ENCODE data around the gene SFXN5.

DNA sequence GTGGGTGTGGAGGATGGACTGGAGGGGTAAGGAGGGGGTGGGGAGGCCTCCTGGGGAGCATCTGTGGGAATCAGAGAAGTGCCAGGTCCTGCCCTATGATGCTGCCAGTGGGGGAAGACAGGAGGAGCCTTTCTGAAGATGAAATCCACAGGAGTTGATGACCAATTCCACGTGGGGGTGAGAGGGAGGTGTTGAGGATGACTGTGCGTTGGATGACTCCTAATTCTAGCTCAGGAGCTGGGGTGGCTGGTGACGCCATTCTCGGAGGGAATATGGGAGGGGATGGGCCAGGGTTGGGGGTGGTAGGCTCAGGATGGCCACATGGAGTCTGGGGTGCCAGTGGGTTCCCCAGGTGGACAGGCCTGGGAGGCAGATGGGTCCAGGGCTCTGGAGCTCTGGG lies 121.9 kb downstream of the SFXN5 start:
- TF ChIP-seq POLR2A (IDR thresholded peaks at IDR 0.05): no peak
- TF ChIP-seq, protein P1, sequence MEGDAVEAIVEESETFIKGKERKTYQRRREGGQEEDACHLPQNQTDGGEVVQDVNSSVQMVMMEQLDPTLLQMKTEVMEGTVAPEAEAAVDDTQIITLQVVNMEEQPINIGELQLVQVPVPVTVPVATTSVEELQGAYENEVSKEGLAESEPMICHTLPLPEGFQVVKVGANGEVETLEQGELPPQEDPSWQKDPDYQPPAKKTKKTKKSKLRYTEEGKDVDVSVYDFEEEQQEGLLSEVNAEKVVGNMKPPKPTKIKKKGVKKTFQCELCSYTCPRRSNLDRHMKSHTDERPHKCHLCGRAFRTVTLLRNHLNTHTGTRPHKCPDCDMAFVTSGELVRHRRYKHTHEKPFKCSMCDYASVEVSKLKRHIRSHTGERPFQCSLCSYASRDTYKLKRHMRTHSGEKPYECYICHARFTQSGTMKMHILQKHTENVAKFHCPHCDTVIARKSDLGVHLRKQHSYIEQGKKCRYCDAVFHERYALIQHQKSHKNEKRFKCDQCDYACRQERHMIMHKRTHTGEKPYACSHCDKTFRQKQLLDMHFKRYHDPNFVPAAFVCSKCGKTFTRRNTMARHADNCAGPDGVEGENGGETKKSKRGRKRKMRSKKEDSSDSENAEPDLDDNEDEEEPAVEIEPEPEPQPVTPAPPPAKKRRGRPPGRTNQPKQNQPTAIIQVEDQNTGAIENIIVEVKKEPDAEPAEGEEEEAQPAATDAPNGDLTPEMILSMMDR (IDR thresholded peaks at IDR 0.05): no peak

All from right lobe of liver (tissue), 4 donors.